ENCODE data around the gene LMTK3. TPM values are rescaled to one million over a fixed set of nuclear protein-coding genes. Genes with fewer than 3 reads are reported as not detected.
A peak's percentile ranks its signal among the peaks of the same experiment; 100 is the strongest.

LMTK3 gene
- total and polyA plus RNA-seq, 8 donors = 2.3 to 7.7 (median 3.1) TPM

- Histone ChIP-seq H3K4me3 (peak overlapping the region; percentile 26 to 61 (median 42)), H3K27me3 (no peaks in the 10 kb centered on the region), H3K9me3 (no peaks in the 10 kb centered on the region), H3K36me3 (no peaks in the 10 kb centered on the region), H3K27ac (peak overlapping the region in 1 of 4 donors; percentile 46), H3K4me1 (no peaks in the 10 kb centered on the region)
- FAIRE-seq (no peak), ATAC-seq (peak; percentile 79 to 87 (median 82)), DNase-seq (peak; percentile 87 to 99 (median 96))
- intact Hi-C loops (cut with DNase I) = no loop called here
- 0 to 2% methylated on average over 18 to 20 of the region's 20 CpGs for WGBS, 2 donors
- TF ChIP-seq CTCF (IDR thresholded peaks at IDR 0.05) = no peak
Observed at GRCh38 chr19:48501494-48502349, 9.9 kb downstream of the LMTK3 start.

GRCh38 chr19:48500830-48501493, 10.7 kb downstream of the LMTK3 start:
- no peaks in the 10 kb centered on the region for H3K27me3 ChIP-seq
- TF ChIP-seq CTCF (IDR thresholded peaks at IDR 0.05) = no peak
- no peak for FAIRE-seq
- no peaks in the 10 kb centered on the region for H3K36me3 ChIP-seq
- intact Hi-C loops (cut with DNase I) = no loop called here
- H3K9me3 ChIP-seq = no peaks in the 10 kb centered on the region
- no peaks in the 10 kb centered on the region for H3K4me1 ChIP-seq
- peak overlapping the region in 1 of 4 donors; percentile 46 for H3K27ac ChIP-seq
- peak in 1 of 4 donors; percentile 1 for ATAC-seq
- WGBS, 2 donors = 38 to 44% methylated on average over 30 to 32 of the region's 32 CpGs
- peak overlapping the region; percentile 26 to 61 (median 42) for H3K4me3 ChIP-seq
- peak in 2 of 6 donors; percentile 64 to 90 for DNase-seq

GRCh38 chr19:48499316-48500090, 12.1 kb downstream of the LMTK3 start:
- Histone ChIP-seq H3K4me3 (no peak overlapping the region), H3K27me3 (no peaks in the 10 kb centered on the region), H3K27ac (no peak overlapping the region), H3K36me3 (no peaks in the 10 kb centered on the region), H3K4me1 (peaks cover 0 to 3% (median 0%) of the 10 kb centered on the region in 3 donors), H3K9me3 (no peaks in the 10 kb centered on the region)
- no peak for FAIRE-seq
- ATAC-seq = no peak
- WGBS, 2 donors = 67 to 80% methylated on average over 34 to 44 of the region's 44 CpGs
- intact Hi-C loops (cut with DNase I) = no loop called here
- no peak for TF ChIP-seq CTCF (IDR thresholded peaks at IDR 0.05)
- DNase-seq = no peak

DNA sequence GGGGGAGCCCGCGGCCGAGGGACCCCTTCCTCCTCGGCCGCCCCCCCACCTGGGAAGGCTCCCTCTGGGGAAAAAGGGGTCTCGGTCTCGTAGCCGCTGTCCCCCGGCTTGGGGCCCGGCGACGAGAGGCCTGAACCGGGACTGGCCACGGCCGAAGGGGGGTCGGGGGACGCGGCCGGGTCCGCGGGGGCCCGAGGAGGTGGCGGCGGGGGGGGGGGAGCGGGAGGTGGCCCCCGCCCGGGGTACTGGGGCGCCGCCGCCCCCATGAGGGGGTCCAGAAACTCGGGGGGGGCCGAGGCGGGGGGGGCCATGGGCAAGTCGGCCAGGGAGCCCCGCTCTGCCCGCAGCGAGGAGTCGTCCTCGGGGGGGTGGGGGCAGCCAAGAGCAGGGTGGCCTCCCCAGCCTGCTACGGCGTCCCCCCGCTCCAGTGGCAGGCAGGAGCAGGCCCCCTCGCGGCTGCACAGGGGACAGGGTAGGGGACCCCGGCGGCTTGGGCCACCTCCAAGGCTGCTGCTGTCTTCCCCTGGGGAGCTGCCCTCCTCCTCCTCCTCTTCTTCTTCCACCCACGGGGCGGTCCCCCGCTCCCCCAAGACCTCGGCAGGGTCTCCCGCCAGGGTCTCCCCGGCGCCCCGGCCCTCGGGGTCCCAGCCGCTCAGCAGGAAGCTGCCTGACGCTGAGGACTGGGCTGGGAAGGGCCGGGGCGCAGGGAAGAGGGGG, 12.9 kb downstream of the LMTK3 start:
- ATAC-seq = no peak
- Histone ChIP-seq H3K9me3 (no peaks in the 10 kb centered on the region), H3K4me1 (peaks cover 0 to 8% (median 0%) of the 10 kb centered on the region in 3 donors), H3K27ac (no peak overlapping the region), H3K4me3 (no peak overlapping the region), H3K36me3 (no peaks in the 10 kb centered on the region), H3K27me3 (no peaks in the 10 kb centered on the region)
- no peak for TF ChIP-seq CTCF (IDR thresholded peaks at IDR 0.05)
- intact Hi-C loops (cut with DNase I) = no loop called here
- FAIRE-seq = no peak
- DNase-seq = no peak
- whole genome bisulfite sequencing, 2 donors = 43 to 59% methylated on average over 29 to 54 of the region's 59 CpGs

Measured in pancreas (tissue), 10 donors.